ENCODE data around the gene FBRSL1.

FBRSL1 gene

GRCh38 chr12:132510111-132510724 lies 20.3 kb downstream of the FBRSL1 start:
- H3K4me1 ChIP-seq = peaks cover 38 to 92% (median 80%) of the 10 kb centered on the region in 10 experiments

GRCh38 chr12:132510746-132511477 lies 21.0 kb downstream of the FBRSL1 start:
- Histone ChIP-seq H3K4me1 (peaks cover 31 to 88% (median 74%) of the 10 kb centered on the region in 10 experiments), H3K4me2 (peak overlapping the region in 1 of 11 experiments; percentile 15; a peak in 1 of 22 replicates), H3K27me3 (no peaks in the 10 kb centered on the region), H3K9me3 (replicated peaks in 1 of 11) (peaks cover 0 to 11% (median 6%) of the 10 kb centered on the region in 11 experiments; a peak in 16 of 22 replicates), H3K9ac (peak overlapping the region in 1 of 11 experiments; percentile 20; a peak in 1 of 22 replicates), H3K36me3 (peaks cover 18 to 67% (median 45%) of the 10 kb centered on the region in 11 experiments), H3K27ac (no peak overlapping the region), H4K20me1 (peaks cover 81 to 93% (median 90%) of the 10 kb centered on the region in 11 experiments), H3K4me3 (no peak overlapping the region)
- no peak for TF ChIP-seq Cebpa-rat (IDR thresholded peaks at IDR 0.05)

More at GRCh38 chr12:132510111-132510724, 20.3 kb downstream of the FBRSL1 start:
- no peak for TF ChIP-seq Cebpa-rat (IDR thresholded peaks at IDR 0.05)
- Histone ChIP-seq H3K36me3 (peaks cover 18 to 60% (median 42%) of the 10 kb centered on the region in 11 experiments), H3K4me2 (peak overlapping the region in 2 of 11 experiments; percentile 15 to 99; a peak in 2 of 22 replicates), H3K27ac (peak overlapping the region in 1 of 11 experiments; percentile 65; a peak in 1 of 22 replicates), H3K9me3 (replicated peaks in 1 of 11) (peaks cover 0 to 4% (median 0%) of the 10 kb centered on the region in 11 experiments; a peak in 6 of 22 replicates), H4K20me1 (peaks cover 88 to 99% (median 97%) of the 10 kb centered on the region in 11 experiments), H3K4me3 (no peak overlapping the region), H3K27me3 (no peaks in the 10 kb centered on the region), H3K9ac (peak overlapping the region in 3 of 11 experiments; percentile 8 to 33 (median 20); a peak in 2 of 22 replicates)

- Histone ChIP-seq H3K4me1 (peaks cover 24 to 87% (median 74%) of the 10 kb centered on the region in 10 experiments), H3K27me3 (no peaks in the 10 kb centered on the region), H3K9me3 (replicated peaks in 1 of 11) (peaks cover 6 to 17% (median 12%) of the 10 kb centered on the region in 11 experiments; a peak in 19 of 22 replicates), H3K9ac (peak overlapping the region in 2 of 11 experiments; percentile 2 to 37; a peak in 1 of 22 replicates), H3K36me3 (peaks cover 18 to 74% (median 52%) of the 10 kb centered on the region in 11 experiments), H3K4me3 (no peak overlapping the region), H3K27ac (no peak overlapping the region), H4K20me1 (peaks cover 73 to 91% (median 84%) of the 10 kb centered on the region in 11 experiments), H3K4me2 (no peak overlapping the region)
- TF ChIP-seq Cebpa-rat (IDR thresholded peaks at IDR 0.05) = no peak
These were observed 21.7 kb downstream of the FBRSL1 start for GRCh38 chr12:132511516-132512196.

GRCh38 chr12:132512197-132513069 lies 22.5 kb downstream of the FBRSL1 start:
- H3K4me3 ChIP-seq = no peak overlapping the region

GRCh38 chr12:132513070-132513398 lies 23.1 kb downstream of the FBRSL1 start:
- TF ChIP-seq Cebpa-rat (IDR thresholded peaks at IDR 0.05) = no peak
- Histone ChIP-seq H3K4me3 (no peak overlapping the region), H3K9ac (peak overlapping the region in 4 of 11 experiments; percentile 30 to 37 (median 32); a peak in 4 of 22 replicates), H3K27ac (no peak overlapping the region), H3K36me3 (peaks cover 18 to 81% (median 54%) of the 10 kb centered on the region in 11 experiments), H3K9me3 (replicated peaks in 1 of 11) (peaks cover 6 to 17% (median 12%) of the 10 kb centered on the region in 11 experiments; a peak in 19 of 22 replicates), H3K4me1 (peaks cover 15 to 87% (median 74%) of the 10 kb centered on the region in 10 experiments), H3K4me2 (peak overlapping the region in 8 of 11 experiments; percentile 26 to 69 (median 56); a peak in 12 of 22 replicates), H3K27me3 (no peaks in the 10 kb centered on the region), H4K20me1 (peaks cover 65 to 91% (median 84%) of the 10 kb centered on the region in 11 experiments)

More at GRCh38 chr12:132512197-132513069, 22.5 kb downstream of the FBRSL1 start:
- Histone ChIP-seq H3K27ac (no peak overlapping the region), H3K9me3 (replicated peaks in 1 of 11) (peaks cover 6 to 17% (median 12%) of the 10 kb centered on the region in 11 experiments; a peak in 19 of 22 replicates), H3K4me2 (peak overlapping the region in 3 of 11 experiments; percentile 7 to 64 (median 60); a peak in 2 of 22 replicates), H4K20me1 (peaks cover 71 to 91% (median 84%) of the 10 kb centered on the region in 11 experiments), H3K9ac (peak overlapping the region in 5 of 11 experiments; percentile 10 to 37 (median 30); a peak in 3 of 22 replicates), H3K4me1 (peaks cover 21 to 87% (median 74%) of the 10 kb centered on the region in 10 experiments), H3K36me3 (peaks cover 18 to 77% (median 52%) of the 10 kb centered on the region in 11 experiments), H3K27me3 (no peaks in the 10 kb centered on the region)
- TF ChIP-seq Cebpa-rat (IDR thresholded peaks at IDR 0.05) = no peak

GRCh38 chr12:132513458-132514135 lies 23.6 kb downstream of the FBRSL1 start:
- H3K36me3 ChIP-seq = peaks cover 12 to 81% (median 54%) of the 10 kb centered on the region in 11 experiments
- peak overlapping the region in 8 of 11 experiments; percentile 26 to 69 (median 56); a peak in 17 of 22 replicates for H3K4me2 ChIP-seq
- H3K9me3 ChIP-seq (replicated peaks in 1 of 11) = peaks cover 7 to 22% (median 17%) of the 10 kb centered on the region in 11 experiments; a peak in 20 of 22 replicates
- H3K9ac ChIP-seq = peak overlapping the region in 7 of 11 experiments; percentile 7 to 50 (median 30); a peak in 6 of 22 replicates
- 0 out of 22 replicates have a peak overlapping the region, but pooled peaks of 1 of the 11 experiments have one; percentile 18 for H3K27ac ChIP-seq
- H4K20me1 ChIP-seq = peaks cover 59 to 91% (median 84%) of the 10 kb centered on the region in 11 experiments
- H3K27me3 ChIP-seq = no peaks in the 10 kb centered on the region
- no peak for TF ChIP-seq Cebpa-rat (IDR thresholded peaks at IDR 0.05)
- H3K4me3 ChIP-seq = no peak overlapping the region
- H3K4me1 ChIP-seq = peaks cover 10 to 86% (median 74%) of the 10 kb centered on the region in 10 experiments
